ENCODE results near the gene SCGB1D1. TPM values are rescaled to one million over a fixed set of nuclear protein-coding genes. Genes with fewer than 3 reads are reported as not detected.

The SCGB1D1 gene, protein sequence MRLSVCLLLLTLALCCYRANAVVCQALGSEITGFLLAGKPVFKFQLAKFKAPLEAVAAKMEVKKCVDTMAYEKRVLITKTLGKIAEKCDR
- total RNA-seq (2013; cell fraction: nucleolus; rRNA removed): not detected in 2 replicates
- not detected in 2 replicates for total RNA-seq (2014; rRNA removed)
- total RNA-seq (2014; rRNA removed; fragmentation: Illumina TruSeq; extraction: Trizol): not detected in 2 replicates
- not detected in 2 replicates for total RNA-seq (2021)
- not detected for polyA plus RNA-seq (2011; ENCODE audit: low read depth)
- polyA plus RNA-seq (2011; rRNA removed): not detected in 2 replicates
- polyA plus RNA-seq (2011; cell fraction: cytosol; rRNA removed): not detected in 2 replicates
- polyA plus RNA-seq (2011; cell fraction: nucleus; rRNA removed): not detected in 2 replicates
- not detected in 2 replicates for polyA plus RNA-seq (2012)
- polyA plus RNA-seq (2014; fragmentation: Illumina TruSeq; extraction: Trizol): not detected in 2 replicates
- polyA plus RNA-seq (2014; fragmentation: Nextera tagmentation; extraction: Ambion mirVana): not detected
- polyA plus RNA-seq (2014; rRNA removed): not detected in 2 replicates
- not detected for polyA plus RNA-seq (2016; fragmentation: Nextera tagmentation; extraction: Ambion mirVana)
- polyA minus RNA-seq (2011; rRNA and poly(A)+ RNA removed): not detected in 2 replicates
- not detected in 2 replicates for polyA minus RNA-seq (2011; cell fraction: cytosol; rRNA and poly(A)+ RNA removed)
- polyA minus RNA-seq (2011; cell fraction: nucleus; rRNA and poly(A)+ RNA removed): not detected in 2 replicates
- not detected for Bru-seq, nascent RNA
- BruChase-seq, experiment 1, labeled RNA remaining after a 6-hour chase: not detected
- not detected for BruChase-seq, experiment 2, labeled RNA remaining after a 2-hour chase
- long read RNA-seq, experiment 1: 0 reads
- long read RNA-seq, experiment 2: 0 reads

GRCh38 chr11:62190011-62190410 lies at the start of gene SCGB1D1:
Gene SCGB1D1, plus strand, starts transcription at chr11:62190216. Its CDS starts 69 bp downstream, at chr11:62190285.
- no TSS peak for BruUV-seq (replicated peaks)
- no peak for TF ChIP-seq MEF2B (IDR thresholded peaks at IDR 0.05; ENCODE audit: partially characterized antibody, poor library complexity, severe bottlenecking)
- no peak for TF ChIP-seq RBBP5 (conservative IDR thresholded peaks at IDR 0.05)
- TF ChIP-seq, protein P1, sequence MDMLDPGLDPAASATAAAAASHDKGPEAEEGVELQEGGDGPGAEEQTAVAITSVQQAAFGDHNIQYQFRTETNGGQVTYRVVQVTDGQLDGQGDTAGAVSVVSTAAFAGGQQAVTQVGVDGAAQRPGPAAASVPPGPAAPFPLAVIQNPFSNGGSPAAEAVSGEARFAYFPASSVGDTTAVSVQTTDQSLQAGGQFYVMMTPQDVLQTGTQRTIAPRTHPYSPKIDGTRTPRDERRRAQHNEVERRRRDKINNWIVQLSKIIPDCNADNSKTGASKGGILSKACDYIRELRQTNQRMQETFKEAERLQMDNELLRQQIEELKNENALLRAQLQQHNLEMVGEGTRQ (IDR thresholded peaks at IDR 0.05; ENCODE audit: borderline replicate concordance, low read depth, low read length): no peak
- no peak for TF ChIP-seq PAX8 (IDR thresholded peaks at IDR 0.05)
- TF ChIP-seq SIX5 (IDR thresholded peaks at IDR 0.05; ENCODE audit: low read depth, low read length, severe bottlenecking): no peak
- TF ChIP-seq KLF5 (IDR thresholded peaks at IDR 0.05; ENCODE audit: partially characterized antibody): no peak
- TF ChIP-seq ZNF592 (IDR thresholded peaks at IDR 0.05): no peak
- TF ChIP-seq IRF3 (IDR thresholded peaks at IDR 0.05): no peak
- TF ChIP-seq RCOR1 (conservative IDR thresholded peaks at IDR 0.05; ENCODE audit: low read depth, low read length): no peak
- TF ChIP-seq ZNF622 (IDR thresholded peaks at IDR 0.05): no peak
- TF ChIP-seq RB1 (IDR thresholded peaks at IDR 0.05; ENCODE audit: borderline replicate concordance): no peak
- H4K20me1 ChIP-seq (ENCODE audit: control insufficient read depth, insufficient read depth): no peaks in the 10 kb centered on the region

More at GRCh38 chr11:62190011-62190410, at the start of gene SCGB1D1:
- no peak within 1 kb of the TSS for H3K4me3 ChIP-seq
- no peak within 1 kb of the TSS for H3K9ac ChIP-seq (ENCODE audit: control insufficient read depth, insufficient read depth, low read length)
- intact Hi-C loops (cut with micrococcal nuclease; ENCODE audit: unreplicated experiment): no loop called here
- ChIA-PET SMC1A (ENCODE audit: uncharacterized antibody, unreplicated experiment) (no interaction called here), CTCF (no interaction called here), POLR2A (no interaction called here), RAD21 (ENCODE audit: unreplicated experiment) (no interaction called here)
- FAIRE-seq (no peak), DNase-seq (ENCODE audit: low read depth, low spot score) (no peak), ATAC-seq (no peak)
- no peaks in the 10 kb centered on the region for H3K9me3 ChIP-seq (replicated peaks; ENCODE audit: control insufficient read depth, insufficient read depth, low read length)
- peaks cover 2 to 3% of the 10 kb centered on the region in 2 experiments; a peak in 3 of 4 replicates for H3K27me3 ChIP-seq (replicated peaks in 1 of 2; ENCODE audit: control insufficient read depth in 2 of 2, insufficient read depth in 2 of 2, low read length in 1 of 2)
- H2AFZ ChIP-seq (ENCODE audit: control insufficient read depth, low read depth, low read length): no peak within 1 kb of the TSS
- no peak within 1 kb of the TSS for H3K27ac ChIP-seq (ENCODE audit: control insufficient read depth, insufficient read depth)
- in situ Hi-C loops (cut with MboI): no loop called here
- 24% methylated on average over 9 of the region's 9 CpGs for WGBS (ENCODE audit: insufficient coverage, insufficient replicate concordance, low lambda C conversion rate, missing lambda C conversion rate)
- no peaks in the 10 kb centered on the region for H3K36me3 ChIP-seq (ENCODE audit: control insufficient read depth in 2 of 2, insufficient read depth in 2 of 2, low read length in 1 of 2)
- H3K4me2 ChIP-seq (ENCODE audit: control insufficient read depth, insufficient read depth): no peak within 1 kb of the TSS
- no peaks in the 10 kb centered on the region for H3K79me2 ChIP-seq (ENCODE audit: control insufficient read depth, insufficient read depth, low read length)
- H3K4me1 ChIP-seq (ENCODE audit: control insufficient read depth, insufficient read depth, low read length): no peaks in the 10 kb centered on the region

All from GM12878 (cell line).